SK-N-SH (cell line): ENCODE measurements around the gene RTF2. TPM values are rescaled to one million over a fixed set of nuclear protein-coding genes. Genes with fewer than 3 reads are reported as not detected.

ENCODE experiments used
- CTCF ChIA-PET: fragments of 300-600, 350-600 bp; formaldehyde crosslinking; extraction: SDS; loops from one replicate; lab custom pipeline; 2021; lab: Yijun Ruan, JAX
- POLR2A ChIA-PET: fragments of 350-600 bp; sonication (Branson Sonifier 250); formaldehyde crosslinking; extraction: SDS; loops from one replicate; lab custom pipeline; 2020; ENCODE audit warnings: antibody characterized with exemption, inconsistent platforms; lab: Yijun Ruan, JAX
- DNase-seq: peaks from one replicate; pipeline ENCODE4 v3.0.0; 2012
- H2AFZ ChIP-seq: fragments of 200-600 bp; sonication (generic); 2 replicates; pipeline ENCODE4 v1.8.1; 2016; ENCODE audit warnings: antibody characterized with exemption, mild to moderate bottlenecking, low read depth
- H3F3A ChIP-seq: fragments of 200-600 bp; sonication (generic); replicated peaks from 2 replicates; pipeline ENCODE3; 2016; ENCODE audit warnings: antibody characterized with exemption, mild to moderate bottlenecking; ENCODE audit not compliant: insufficient read depth
- H3K27ac ChIP-seq, 2 experiments: fragments of 200-500 bp in 1 of 2; fragments of 200-600 bp in 1 of 2; sonication (Bioruptor generic) in 1 of 2; sonication (generic), shearing (Covaris generic) in 1 of 2; 2 replicates each; pipeline versions ENCODE4 v1.5.1 to v1.6.1; 2014 to 2016; ENCODE audit warnings: low read depth in 2 of 2, inconsistent platforms in 1 of 2, low read length in 1 of 2, mild to moderate bottlenecking in 1 of 2, mixed read lengths in 1 of 2
- H3K27me3 ChIP-seq: fragments of 200-600 bp; sonication (generic), shearing (Covaris generic); 2 replicates; pipeline ENCODE4 v1.6.1; 2016; ENCODE audit warnings: mixed run types; ENCODE audit not compliant: insufficient read depth
- H3K36me3 ChIP-seq, 2 experiments: fragments of 200-500 bp in 1 of 2; fragments of 200-600 bp in 1 of 2; sonication (Bioruptor generic) in 1 of 2; sonication (generic) in 1 of 2; replicated peaks in 1 of 2; 2 replicates each; pipeline versions ENCODE3 to v1.5.1; 2014 to 2016; ENCODE audit warnings: low read length in 1 of 2, mild to moderate bottlenecking in 1 of 2; ENCODE audit not compliant: insufficient read depth in 2 of 2, control insufficient read depth in 1 of 2
- H3K4me1 ChIP-seq, 2 experiments: fragments of 200-500 bp in 1 of 2; fragments of 200-600 bp in 1 of 2; sonication (Bioruptor generic) in 1 of 2; sonication (generic), shearing (Covaris generic) in 1 of 2; 2 replicates each; pipeline versions ENCODE4 v1.5.1 to v1.6.1; 2014 to 2016; ENCODE audit warnings: low read depth in 1 of 2, low read length in 1 of 2, mixed run types in 1 of 2; ENCODE audit not compliant: insufficient read depth in 2 of 2, control insufficient read depth in 1 of 2
- H3K4me2 ChIP-seq: fragments of 200-600 bp; sonication (generic), shearing (Covaris generic); 2 replicates; pipeline ENCODE4 v1.6.1; 2017; ENCODE audit warnings: mixed run types
- H3K4me3 ChIP-seq, 2 experiments: fragments of 200-500 bp in 1 of 2; fragments of 200-600 bp in 1 of 2; sonication (Bioruptor generic) in 1 of 2; sonication (generic), shearing (Covaris generic) in 1 of 2; 2 replicates each; pipeline versions ENCODE4 v1.5.1 to v1.8.1; 2014 to 2016; ENCODE audit warnings: low read depth in 2 of 2, inconsistent platforms in 1 of 2, low read length in 1 of 2, mild to moderate bottlenecking in 1 of 2, mixed read lengths in 1 of 2, moderate library complexity in 1 of 2
- H3K79me2 ChIP-seq: fragments of 200-600 bp; sonication (generic); 2 replicates; pipeline ENCODE4 v1.8.1; 2017; ENCODE audit warnings: mild to moderate bottlenecking; ENCODE audit not compliant: insufficient read depth
- H3K9ac ChIP-seq: fragments of 200-600 bp; sonication (generic); 2 replicates; pipeline ENCODE4 v1.6.1; 2017; ENCODE audit warnings: mixed run types
- H3K9me2 ChIP-seq: fragments of 200-600 bp; sonication (generic); 2 replicates; pipeline ENCODE4 v1.6.1; 2017; ENCODE audit warnings: mixed run types
- H3K9me3 ChIP-seq: fragments of 200-600 bp; sonication (generic); 2 replicates; pipeline ENCODE4 v1.6.1; 2017; ENCODE audit warnings: mixed run types, mild to moderate bottlenecking, moderate library complexity
- H4K20me1 ChIP-seq: fragments of 200-600 bp; sonication (generic); 2 replicates; pipeline ENCODE4 v1.6.1; 2017; ENCODE audit warnings: mild to moderate bottlenecking, mixed run types; ENCODE audit not compliant: insufficient read depth
- ELF1 ChIP-seq: IDR thresholded peaks from 2 replicates; pipeline ENCODE4 v1.4.0; 2012
- EP300 ChIP-seq, 2 experiments: IDR thresholded peaks; 2 replicates each; pipeline versions ENCODE4 v1.4.0 to v1.6.1; 2012; ENCODE audit warnings: borderline replicate concordance in 1 of 2, low read depth in 1 of 2, low read length in 1 of 2
- EZH2phosphoT487 ChIP-seq: fragments of 200-600 bp; sonication (generic); IDR thresholded peaks from 2 replicates; pipeline ENCODE4 v1.6.1; 2017; ENCODE audit warnings: low read depth, mixed run types, mild to moderate bottlenecking, antibody characterized with exemption, moderate library complexity, borderline replicate concordance
- FOSL2 ChIP-seq: IDR thresholded peaks from 2 replicates; pipeline ENCODE4 v1.4.0; 2012; ENCODE audit warnings: low read depth, mild to moderate bottlenecking, moderate library complexity, borderline replicate concordance
- FOXJ3 ChIP-seq: sonication (generic); formaldehyde crosslinking; IDR thresholded peaks from 2 replicates; pipeline ENCODE4 v1.5.1; 2020; ENCODE audit warnings: mild to moderate bottlenecking, missing genetic modification reagents
- FOXM1 ChIP-seq: IDR thresholded peaks from 2 replicates; pipeline ENCODE4 v1.4.0; 2012; ENCODE audit warnings: low read depth, mild to moderate bottlenecking
- GABPA ChIP-seq: IDR thresholded peaks from 2 replicates; pipeline ENCODE4 v1.4.0; 2012; ENCODE audit warnings: low read depth, mild to moderate bottlenecking
- GATA2 ChIP-seq: sonication (generic); formaldehyde crosslinking; IDR thresholded peaks from 2 replicates; pipeline ENCODE4 v1.5.0; 2020; ENCODE audit warnings: mild to moderate bottlenecking, missing genetic modification reagents
- JUND ChIP-seq: IDR thresholded peaks from 2 replicates; pipeline ENCODE4 v1.4.0; 2012
- MEF2A ChIP-seq: IDR thresholded peaks from 2 replicates; pipeline ENCODE4 v1.4.0; 2012; ENCODE audit warnings: low read depth, borderline replicate concordance
- MXI1 ChIP-seq: IDR thresholded peaks from 2 replicates; pipeline ENCODE4 v1.6.1; 2012; ENCODE audit warnings: mild to moderate bottlenecking, low read depth, low read length, improper control_type of control experiment
- NRF1 ChIP-seq: IDR thresholded peaks from 2 replicates; pipeline ENCODE4 v1.6.1; 2012; ENCODE audit warnings: low read depth, mild to moderate bottlenecking, low read length
- POLR2AphosphoS5 ChIP-seq: IDR thresholded peaks from 2 replicates; pipeline ENCODE4 v1.6.1; 2012; ENCODE audit warnings: low read depth, low read length
- RAD21 ChIP-seq: IDR thresholded peaks from 2 replicates; pipeline ENCODE4 v1.6.1; 2012; ENCODE audit warnings: mild to moderate bottlenecking, low read length
- RCOR1 ChIP-seq: fragments of 150-350 bp; IDR thresholded peaks from 2 replicates; pipeline ENCODE4 v1.6.1; 2017; ENCODE audit warnings: antibody characterized with exemption, low read length
- RFX5 ChIP-seq: IDR thresholded peaks from 2 replicates; pipeline ENCODE4 v1.6.1; 2012; ENCODE audit warnings: mild to moderate bottlenecking, improper control_type of control experiment, low read length
- RXRA ChIP-seq: IDR thresholded peaks from 2 replicates; pipeline ENCODE4 v1.4.0; 2012; ENCODE audit warnings: low read depth, mild to moderate bottlenecking, borderline replicate concordance
- SIN3A ChIP-seq: IDR thresholded peaks from 2 replicates; pipeline ENCODE4 v1.6.1; 2012; ENCODE audit warnings: low read depth, mild to moderate bottlenecking, low read length, moderate library complexity, borderline replicate concordance
- SMC3 ChIP-seq: IDR thresholded peaks from 2 replicates; pipeline ENCODE4 v1.6.1; 2012; ENCODE audit warnings: low read depth, low read length, improper control_type of control experiment
- TAF1 ChIP-seq: IDR thresholded peaks from 2 replicates; pipeline ENCODE4 v1.6.1; 2012; ENCODE audit warnings: low read depth, mild to moderate bottlenecking, low read length, moderate library complexity, borderline replicate concordance
- TCF12 ChIP-seq: IDR thresholded peaks from 2 replicates; pipeline ENCODE4 v1.4.0; 2012
- TEAD4 ChIP-seq: IDR thresholded peaks from 2 replicates; pipeline ENCODE4 v1.4.0; 2012; ENCODE audit warnings: mild to moderate bottlenecking, borderline replicate concordance; ENCODE audit not compliant: insufficient read depth
- WGBS: methylation state at CpG from one replicate; pipeline ENCODE4 v1.1.6; 2017; ENCODE audit warnings: low lambda C conversion rate; 5-methylcytosine and 5-hydroxymethylcytosine counted together
- polyA plus RNA-seq, 3 experiments: library from polyadenylated mRNA; depleted of rRNA; stranded (reverse); fragments of >200 nt; gene quantifications; 2 replicates each; pipeline ENCODE4 v1.2.3, GENCODE V29; 2012
- TF ChIP-seq, protein P1 (sequence below): IDR thresholded peaks from 2 replicates; pipeline ENCODE4 v1.4.0; 2012; ENCODE audit warnings: low read depth, borderline replicate concordance
- TF ChIP-seq, protein P2 (sequence below): fragments of 150-350 bp; IDR thresholded peaks from 2 replicates; pipeline ENCODE4 v1.6.1; 2017; ENCODE audit warnings: antibody characterized with exemption, low read length, low read depth, borderline replicate concordance
- TF ChIP-seq, protein P3 (sequence below): IDR thresholded peaks from 2 replicates; pipeline ENCODE4 v1.4.0; 2012; ENCODE audit warnings: low read depth, borderline replicate concordance
- TF ChIP-seq, protein P4 (sequence below): IDR thresholded peaks from 2 replicates; pipeline ENCODE4; 2012

RTF2 gene
- polyA plus RNA-seq, 1 of the 3 experiments (the other 2 are of a cell fraction): 78.2 TPM

DNA sequence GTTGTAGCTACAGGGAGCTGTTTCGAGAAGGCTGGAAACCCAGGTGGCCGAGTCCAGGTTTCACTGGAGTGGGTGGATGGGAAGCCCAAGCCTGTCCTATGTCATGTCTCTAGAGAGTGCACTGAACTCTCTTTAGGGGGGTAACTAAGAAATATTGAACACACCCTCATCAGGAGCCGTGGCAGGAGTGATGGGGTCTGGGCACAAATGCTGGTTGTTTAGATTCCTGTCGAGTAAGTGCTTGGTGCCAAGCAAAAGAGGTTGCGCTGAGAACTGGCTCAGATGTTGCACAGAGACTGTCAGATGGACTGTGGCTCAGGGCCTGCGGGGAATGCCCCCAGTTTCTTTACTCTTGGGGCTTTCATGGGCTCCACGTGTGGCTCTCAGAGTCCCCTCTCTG is 48.8 kb downstream of the RTF2 start:
- Histone ChIP-seq H3K36me3 (peaks cover 49 to 51% of the 10 kb centered on the region in 2 experiments), H3F3A (no peaks in the 10 kb centered on the region), H3K9ac (no peak overlapping the region), H4K20me1 (no peaks in the 10 kb centered on the region), H3K27me3 (no peaks in the 10 kb centered on the region), H3K27ac (no peak overlapping the region), H3K4me3 (no peak overlapping the region), H3K9me2 (no peaks in the 10 kb centered on the region), H3K79me2 (no peaks in the 10 kb centered on the region), H3K9me3 (no peaks in the 10 kb centered on the region), H3K4me1 (no peaks in the 10 kb centered on the region), H3K4me2 (no peak overlapping the region), H2AFZ (no peak overlapping the region)
- 97% methylated on average over 6 of the region's 7 CpGs for WGBS
- CTCF ChIA-PET: no interaction called here
- POLR2A ChIA-PET: no interaction called here
- DNase-seq: no peak
- TF ChIP-seq FOXJ3 (CRISPR knock-in tag) (no peak), FOXM1 (no peak), MEF2A (no peak), SIN3A (no peak), ELF1 (no peak), FOSL2 (no peak), RAD21 (no peak), RFX5 (no peak), POLR2AphosphoS5 (no peak), GATA2 (no peak)
- TF ChIP-seq, protein P1, sequence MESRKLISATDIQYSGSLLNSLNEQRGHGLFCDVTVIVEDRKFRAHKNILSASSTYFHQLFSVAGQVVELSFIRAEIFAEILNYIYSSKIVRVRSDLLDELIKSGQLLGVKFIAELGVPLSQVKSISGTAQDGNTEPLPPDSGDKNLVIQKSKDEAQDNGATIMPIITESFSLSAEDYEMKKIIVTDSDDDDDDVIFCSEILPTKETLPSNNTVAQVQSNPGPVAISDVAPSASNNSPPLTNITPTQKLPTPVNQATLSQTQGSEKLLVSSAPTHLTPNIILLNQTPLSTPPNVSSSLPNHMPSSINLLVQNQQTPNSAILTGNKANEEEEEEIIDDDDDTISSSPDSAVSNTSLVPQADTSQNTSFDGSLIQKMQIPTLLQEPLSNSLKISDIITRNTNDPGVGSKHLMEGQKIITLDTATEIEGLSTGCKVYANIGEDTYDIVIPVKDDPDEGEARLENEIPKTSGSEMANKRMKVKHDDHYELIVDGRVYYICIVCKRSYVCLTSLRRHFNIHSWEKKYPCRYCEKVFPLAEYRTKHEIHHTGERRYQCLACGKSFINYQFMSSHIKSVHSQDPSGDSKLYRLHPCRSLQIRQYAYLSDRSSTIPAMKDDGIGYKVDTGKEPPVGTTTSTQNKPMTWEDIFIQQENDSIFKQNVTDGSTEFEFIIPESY: no peak
- TF ChIP-seq, protein P2, sequence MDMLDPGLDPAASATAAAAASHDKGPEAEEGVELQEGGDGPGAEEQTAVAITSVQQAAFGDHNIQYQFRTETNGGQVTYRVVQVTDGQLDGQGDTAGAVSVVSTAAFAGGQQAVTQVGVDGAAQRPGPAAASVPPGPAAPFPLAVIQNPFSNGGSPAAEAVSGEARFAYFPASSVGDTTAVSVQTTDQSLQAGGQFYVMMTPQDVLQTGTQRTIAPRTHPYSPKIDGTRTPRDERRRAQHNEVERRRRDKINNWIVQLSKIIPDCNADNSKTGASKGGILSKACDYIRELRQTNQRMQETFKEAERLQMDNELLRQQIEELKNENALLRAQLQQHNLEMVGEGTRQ: no peak
- TF ChIP-seq, protein P3, sequence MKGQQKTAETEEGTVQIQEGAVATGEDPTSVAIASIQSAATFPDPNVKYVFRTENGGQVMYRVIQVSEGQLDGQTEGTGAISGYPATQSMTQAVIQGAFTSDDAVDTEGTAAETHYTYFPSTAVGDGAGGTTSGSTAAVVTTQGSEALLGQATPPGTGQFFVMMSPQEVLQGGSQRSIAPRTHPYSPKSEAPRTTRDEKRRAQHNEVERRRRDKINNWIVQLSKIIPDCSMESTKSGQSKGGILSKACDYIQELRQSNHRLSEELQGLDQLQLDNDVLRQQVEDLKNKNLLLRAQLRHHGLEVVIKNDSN: no peak

DNA sequence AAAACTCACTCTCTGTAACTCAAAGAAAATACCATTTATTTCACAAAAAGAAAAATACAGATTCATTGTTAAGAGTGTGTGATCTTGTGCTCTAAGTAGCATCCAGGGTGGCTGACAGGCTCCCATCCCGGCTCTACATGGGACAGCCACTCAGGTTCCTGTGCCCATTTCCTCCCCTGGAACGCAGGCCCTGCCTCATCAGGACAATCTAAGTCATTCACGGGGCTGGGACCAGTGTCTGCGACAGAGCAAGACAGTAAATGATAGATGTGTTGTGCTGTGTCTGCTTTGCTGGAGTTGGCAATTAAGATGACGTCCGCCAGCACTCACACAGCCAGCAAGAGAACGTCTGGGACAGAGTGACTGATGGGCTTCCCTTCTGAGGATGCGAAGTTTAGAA is 49.2 kb downstream of the RTF2 start:
- Histone ChIP-seq H3K27me3 (no peaks in the 10 kb centered on the region), H3K9ac (no peak overlapping the region), H3K79me2 (no peaks in the 10 kb centered on the region), H3K4me1 (no peaks in the 10 kb centered on the region), H2AFZ (no peak overlapping the region), H3K27ac (no peak overlapping the region), H3K36me3 (peaks cover 49 to 51% of the 10 kb centered on the region in 2 experiments), H3K4me2 (no peak overlapping the region), H3K4me3 (no peak overlapping the region), H3F3A (no peaks in the 10 kb centered on the region), H3K9me2 (no peaks in the 10 kb centered on the region), H3K9me3 (no peaks in the 10 kb centered on the region), H4K20me1 (no peaks in the 10 kb centered on the region)
- 86% methylated on average over 8 of the region's 8 CpGs for WGBS
- ChIA-PET POLR2A (no interaction called here), CTCF (no interaction called here)
- no peak for DNase-seq
- TF ChIP-seq TCF12 (no peak), RAD21 (no peak), TEAD4 (no peak), EZH2phosphoT487 (no peak), FOSL2 (no peak), TAF1 (no peak), MEF2A (no peak), SMC3 (no peak), RCOR1 (no peak), GATA2 (no peak), RFX5 (no peak), NRF1 (no peak), MXI1 (no peak), RXRA (no peak), GABPA (no peak), EP300 (IDR thresholded peaks at IDR 0.05; ENCODE audit: borderline replicate concordance in 1 of 2, low read depth in 1 of 2, low read length in 1 of 2) (no peak), FOXM1 (no peak), JUND (no peak)
- TF ChIP-seq, protein P4, sequence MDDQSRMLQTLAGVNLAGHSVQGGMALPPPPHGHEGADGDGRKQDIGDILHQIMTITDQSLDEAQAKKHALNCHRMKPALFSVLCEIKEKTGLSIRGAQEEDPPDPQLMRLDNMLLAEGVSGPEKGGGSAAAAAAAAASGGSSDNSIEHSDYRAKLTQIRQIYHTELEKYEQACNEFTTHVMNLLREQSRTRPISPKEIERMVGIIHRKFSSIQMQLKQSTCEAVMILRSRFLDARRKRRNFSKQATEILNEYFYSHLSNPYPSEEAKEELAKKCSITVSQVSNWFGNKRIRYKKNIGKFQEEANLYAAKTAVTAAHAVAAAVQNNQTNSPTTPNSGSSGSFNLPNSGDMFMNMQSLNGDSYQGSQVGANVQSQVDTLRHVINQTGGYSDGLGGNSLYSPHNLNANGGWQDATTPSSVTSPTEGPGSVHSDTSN: no peak
